ENCODE data around the gene SMIM10L1.

- no peak for TF ChIP-seq CTCF (IDR thresholded peaks at IDR 0.05)
- no peak for TF ChIP-seq CBX2 (IDR thresholded peaks at IDR 0.05; ENCODE audit: borderline replicate concordance, low read depth)
- TF ChIP-seq MAFK (IDR thresholded peaks at IDR 0.05; ENCODE audit: partially characterized antibody) = no peak
- no peak for TF ChIP-seq BHLHE40 (IDR thresholded peaks at IDR 0.05; ENCODE audit: low read depth, low read length)
- TF ChIP-seq MYC (IDR thresholded peaks at IDR 0.05; ENCODE audit: borderline replicate concordance, low read length) = no peak
- no peak for TF ChIP-seq MAX (IDR thresholded peaks at IDR 0.05)
- TF ChIP-seq REST (IDR thresholded peaks at IDR 0.05) = no peak
- TF ChIP-seq HDAC2 (IDR thresholded peaks at IDR 0.05) = no peak
- no peak for TF ChIP-seq TP53 (CRISPR knock-in tag; IDR thresholded peaks at IDR 0.05)
- TF ChIP-seq PBX3 (IDR thresholded peaks at IDR 0.05) = no peak
- TF ChIP-seq HOXB13 (CRISPR knock-in tag; IDR thresholded peaks at IDR 0.05; ENCODE audit: low read depth) = no peak
- no peak for TF ChIP-seq POLR2A (IDR thresholded peaks at IDR 0.05; ENCODE audit: low read length)
These were observed 31.8 kb downstream of the SMIM10L1 start for GRCh38 chr12:11202811-11203210.

All from A549 (cell line).